Tibial nerve (tissue), 4 donors: ENCODE data around the gene RBM33. TPM values are rescaled to one million over a fixed set of nuclear protein-coding genes. Genes with fewer than 3 reads are reported as not detected.

Experiments
- DNase-seq, 2 donors: peaks; one replicate each; pipeline ENCODE4 v3.0.0-alpha.2; 2019; ENCODE audit warnings: low spot score in 2 of 2
- H3K27ac ChIP-seq, 4 donors: fragments of 200-600 bp; sonication (generic) in 3 of 4; one replicate each; pipeline ENCODE4 v1.5.1; 2017 to 2019; ENCODE audit warnings: mild to moderate bottlenecking in 1 of 4
- H3K27me3 ChIP-seq, 2 donors: fragments of 200-600 bp; sonication (generic) in 1 of 2; one replicate each; pipeline versions ENCODE4 v1.5.1 to v1.6.0; 2017 to 2019
- H3K36me3 ChIP-seq, 3 donors: fragments of 200-600 bp; sonication (generic); one replicate each; pipeline ENCODE4 v1.5.1; 2018 to 2019
- H3K4me1 ChIP-seq, 4 donors: fragments of 200-600 bp; sonication (generic) in 3 of 4; one replicate each; pipeline ENCODE4 v1.5.1; 2017 to 2019
- H3K4me3 ChIP-seq, 4 donors: fragments of 200-600 bp; sonication (generic) in 3 of 4; one replicate each; pipeline ENCODE4 v1.5.1; 2017 to 2019; ENCODE audit warnings: mild to moderate bottlenecking in 1 of 4, moderate library complexity in 1 of 4
- H3K9me3 ChIP-seq, 4 donors: fragments of 200-600 bp; sonication (generic) in 3 of 4; one replicate each; pipeline ENCODE4 v1.5.1; 2017 to 2019
- EP300 ChIP-seq, 2 donors: sonication (generic); formaldehyde crosslinking; IDR thresholded peaks; one replicate each; pipeline ENCODE4 v1.6.1; 2017; ENCODE audit warnings: antibody characterized with exemption in 2 of 2, mild to moderate bottlenecking in 1 of 2
- POLR2A ChIP-seq, 2 donors: fragments of 450-650 bp; IDR thresholded peaks; one replicate each; pipeline ENCODE4 v1.6.1; 2017; ENCODE audit warnings: antibody characterized with exemption in 2 of 2, mild to moderate bottlenecking in 2 of 2, moderate library complexity in 2 of 2
- WGBS, 2 donors: methylation state at CpG; one replicate each; pipeline ENCODE4 v1.1.5; 2018; 5-methylcytosine and 5-hydroxymethylcytosine counted together
- total RNA-seq, 4 donors: library from RNA; depleted of rRNA; stranded (reverse); fragments of >200 nt; gene quantifications; one replicate each; pipeline ENCODE4 v1.1.0, GENCODE V29; 2016
- TF ChIP-seq, protein P1 (sequence below), 5 experiments: fragments of 200-600 bp in 3 of 5; fragments of 450-650 bp in 2 of 5; sonication (generic) in 3 of 5; IDR thresholded peaks; one replicate each; pipeline ENCODE4 v1.5.1; 2016 to 2019; ENCODE audit warnings: antibody characterized with exemption in 5 of 5, mild to moderate bottlenecking in 3 of 5, moderate library complexity in 2 of 5

The RBM33 gene
- total RNA-seq, 4 donors from 2014 or later, result 85.0 to 92.4 (median 88.3) TPM

DNA sequence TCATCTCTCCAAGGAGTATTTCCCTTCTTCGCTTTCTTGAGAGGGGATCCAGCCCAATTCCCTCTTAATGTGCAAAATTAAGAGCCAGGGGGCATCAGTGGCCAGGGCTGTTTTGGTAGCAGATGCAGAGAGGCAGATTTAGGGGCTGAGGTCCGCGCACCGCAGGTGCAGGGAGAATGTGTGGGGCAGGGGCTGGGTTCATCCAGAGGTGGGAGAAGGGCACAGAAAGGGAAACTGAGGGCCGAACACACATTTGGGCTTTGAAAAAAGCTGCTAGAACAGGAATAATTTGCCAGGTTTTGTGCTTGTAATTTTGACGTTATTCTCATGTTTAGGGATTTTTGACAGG lies 174.3 kb downstream of the RBM33 start:
- 78 to 82% methylated on average over 6 of the region's 6 CpGs for WGBS, 2 donors
- H3K27ac ChIP-seq, result no peak overlapping the region
- H3K4me3 ChIP-seq, result no peak overlapping the region
- peaks cover 0 to 28% of the 10 kb centered on the region in 2 donors for H3K27me3 ChIP-seq
- peaks cover 0 to 8% (median 0%) of the 10 kb centered on the region in 4 donors for H3K9me3 ChIP-seq
- no peak for DNase-seq
- H3K4me1 ChIP-seq, result peaks cover 0 to 10% (median 1%) of the 10 kb centered on the region in 4 donors
- no peak for TF ChIP-seq POLR2A (IDR thresholded peaks at IDR 0.05)
- TF ChIP-seq, protein P1, sequence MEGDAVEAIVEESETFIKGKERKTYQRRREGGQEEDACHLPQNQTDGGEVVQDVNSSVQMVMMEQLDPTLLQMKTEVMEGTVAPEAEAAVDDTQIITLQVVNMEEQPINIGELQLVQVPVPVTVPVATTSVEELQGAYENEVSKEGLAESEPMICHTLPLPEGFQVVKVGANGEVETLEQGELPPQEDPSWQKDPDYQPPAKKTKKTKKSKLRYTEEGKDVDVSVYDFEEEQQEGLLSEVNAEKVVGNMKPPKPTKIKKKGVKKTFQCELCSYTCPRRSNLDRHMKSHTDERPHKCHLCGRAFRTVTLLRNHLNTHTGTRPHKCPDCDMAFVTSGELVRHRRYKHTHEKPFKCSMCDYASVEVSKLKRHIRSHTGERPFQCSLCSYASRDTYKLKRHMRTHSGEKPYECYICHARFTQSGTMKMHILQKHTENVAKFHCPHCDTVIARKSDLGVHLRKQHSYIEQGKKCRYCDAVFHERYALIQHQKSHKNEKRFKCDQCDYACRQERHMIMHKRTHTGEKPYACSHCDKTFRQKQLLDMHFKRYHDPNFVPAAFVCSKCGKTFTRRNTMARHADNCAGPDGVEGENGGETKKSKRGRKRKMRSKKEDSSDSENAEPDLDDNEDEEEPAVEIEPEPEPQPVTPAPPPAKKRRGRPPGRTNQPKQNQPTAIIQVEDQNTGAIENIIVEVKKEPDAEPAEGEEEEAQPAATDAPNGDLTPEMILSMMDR (IDR thresholded peaks at IDR 0.05), result no peak
- no peak for TF ChIP-seq EP300 (IDR thresholded peaks at IDR 0.05)
- H3K36me3 ChIP-seq, result no peaks in the 10 kb centered on the region

DNA sequence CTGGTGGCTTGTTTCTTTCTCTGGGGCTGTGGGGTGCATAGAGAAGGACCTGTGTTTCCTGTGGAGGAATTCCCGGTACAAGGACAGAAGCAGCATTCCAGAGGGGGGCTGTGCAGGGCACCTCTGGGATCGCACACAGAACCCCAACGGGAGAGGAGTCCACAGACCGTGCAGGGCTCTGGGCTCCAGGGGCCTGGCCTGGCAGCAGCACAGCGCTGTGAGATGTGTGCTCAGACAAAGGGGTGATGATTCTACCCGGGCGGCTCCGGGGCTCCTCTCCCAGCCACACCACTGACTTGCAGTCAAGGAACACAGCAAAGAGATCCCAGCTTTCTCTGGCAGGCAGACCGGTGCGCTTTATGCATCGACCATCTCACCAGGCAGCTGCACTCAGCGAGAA lies 174.7 kb downstream of the RBM33 start:
- Histone ChIP-seq H3K4me1 (peaks cover 0 to 10% (median 1%) of the 10 kb centered on the region in 4 donors), H3K36me3 (no peaks in the 10 kb centered on the region), H3K27me3 (peaks cover 0 to 24% of the 10 kb centered on the region in 2 donors), H3K9me3 (peaks cover 0 to 8% (median 0%) of the 10 kb centered on the region in 4 donors), H3K27ac (no peak overlapping the region), H3K4me3 (no peak overlapping the region)
- no peak for DNase-seq
- no peak for TF ChIP-seq EP300 (IDR thresholded peaks at IDR 0.05)
- TF ChIP-seq, protein P1 (IDR thresholded peaks at IDR 0.05), result no peak
- no peak for TF ChIP-seq POLR2A (IDR thresholded peaks at IDR 0.05)
- WGBS, 2 donors, result 70 to 79% methylated on average over 12 of the region's 12 CpGs

DNA sequence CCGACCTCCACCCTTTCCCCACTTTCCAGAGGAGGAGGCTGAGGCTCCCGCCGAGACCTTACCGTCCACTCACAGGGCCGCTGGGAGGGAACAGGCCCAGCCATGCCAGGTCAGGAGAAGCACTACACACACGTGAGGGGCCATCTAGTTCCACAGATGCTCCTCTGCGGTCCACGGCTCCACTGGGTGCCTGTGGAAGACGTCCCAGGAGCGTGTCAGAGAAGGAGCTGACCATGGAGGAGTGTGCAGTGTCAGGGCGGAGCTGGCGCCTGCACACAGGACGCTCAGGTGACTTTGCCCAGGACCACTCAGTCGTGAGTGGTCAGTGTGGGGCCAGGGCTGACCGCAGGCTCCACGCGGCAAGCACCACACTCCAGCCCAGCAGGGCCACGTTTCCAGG lies 175.8 kb downstream of the RBM33 start:
- Histone ChIP-seq H3K27ac (no peak overlapping the region), H3K36me3 (no peaks in the 10 kb centered on the region), H3K27me3 (peaks cover 0 to 14% of the 10 kb centered on the region in 2 donors), H3K4me3 (no peak overlapping the region), H3K4me1 (peaks cover 0 to 9% (median 1%) of the 10 kb centered on the region in 4 donors), H3K9me3 (peaks cover 0 to 8% (median 0%) of the 10 kb centered on the region in 4 donors)
- 89 to 92% methylated on average over 10 to 15 of the region's 18 CpGs for WGBS, 2 donors
- DNase-seq, result no peak
- TF ChIP-seq EP300 (IDR thresholded peaks at IDR 0.05) (no peak), POLR2A (IDR thresholded peaks at IDR 0.05) (no peak)
- TF ChIP-seq, protein P1 (IDR thresholded peaks at IDR 0.05), result no peak

DNA sequence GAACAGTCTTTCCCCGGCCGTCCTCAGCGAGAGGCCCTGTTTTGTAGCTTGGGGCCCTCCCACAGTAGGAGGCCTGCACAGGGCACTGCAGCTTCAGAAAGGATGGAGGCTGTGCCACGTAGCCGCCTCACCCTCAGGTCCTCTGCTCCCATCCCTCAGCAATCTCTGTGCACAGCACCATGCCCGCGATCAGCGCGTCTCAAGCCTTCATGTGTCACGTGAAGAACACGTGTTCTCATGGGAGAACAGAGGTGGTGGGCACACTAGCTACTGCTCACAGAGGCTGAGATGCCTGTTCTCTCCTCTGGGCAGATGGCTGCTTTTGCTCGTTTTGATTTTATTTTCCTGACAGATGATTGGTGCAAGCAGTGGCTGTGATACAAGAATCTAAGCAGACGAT lies 176.3 kb downstream of the RBM33 start:
- TF ChIP-seq POLR2A (IDR thresholded peaks at IDR 0.05) (no peak), EP300 (IDR thresholded peaks at IDR 0.05) (no peak)
- TF ChIP-seq, protein P1 (IDR thresholded peaks at IDR 0.05), result no peak

DNA sequence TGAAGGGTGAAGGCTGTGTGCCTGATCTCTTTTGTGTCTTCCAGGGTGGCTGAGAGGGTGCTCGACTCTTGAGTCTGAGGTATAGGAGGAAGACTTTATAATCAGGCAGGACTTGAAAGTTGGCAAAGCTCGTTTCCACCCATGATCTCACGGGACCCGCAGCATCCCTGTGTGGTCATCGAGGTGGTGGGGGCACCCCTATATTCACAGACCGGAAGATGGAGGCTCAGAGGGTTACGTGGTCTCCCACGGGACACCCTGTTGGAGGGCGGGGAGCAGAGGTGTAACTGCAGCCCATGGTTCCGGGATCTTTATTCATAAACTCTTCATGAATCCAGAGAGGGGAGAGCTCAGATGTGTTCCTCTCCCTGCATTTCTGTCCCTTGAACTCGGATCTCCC lies 177.4 kb downstream of the RBM33 start:
- 85 to 88% methylated on average over 9 to 11 of the region's 11 CpGs for WGBS, 2 donors
- Histone ChIP-seq H3K27me3 (peaks cover 0 to 4% of the 10 kb centered on the region in 2 donors), H3K36me3 (no peaks in the 10 kb centered on the region), H3K9me3 (peaks cover 0 to 8% (median 0%) of the 10 kb centered on the region in 4 donors), H3K27ac (no peak overlapping the region), H3K4me1 (peaks cover 0 to 6% (median 0%) of the 10 kb centered on the region in 4 donors), H3K4me3 (no peak overlapping the region)
- DNase-seq, result no peak
- TF ChIP-seq, protein P1 (IDR thresholded peaks at IDR 0.05), result no peak
- TF ChIP-seq POLR2A (IDR thresholded peaks at IDR 0.05), result no peak
- no peak for TF ChIP-seq EP300 (IDR thresholded peaks at IDR 0.05)

More for the DNA sequence above, 176.3 kb downstream of the RBM33 start:
- H3K27ac ChIP-seq, result no peak overlapping the region
- H3K4me1 ChIP-seq, result peaks cover 0 to 6% (median 0%) of the 10 kb centered on the region in 4 donors
- WGBS, 2 donors, result 75 to 82% methylated on average over 13 of the region's 13 CpGs
- H3K4me3 ChIP-seq, result no peak overlapping the region
- no peak for DNase-seq
- H3K36me3 ChIP-seq, result no peaks in the 10 kb centered on the region
- peaks cover 0 to 8% of the 10 kb centered on the region in 2 donors for H3K27me3 ChIP-seq
- H3K9me3 ChIP-seq, result peaks cover 0 to 8% (median 0%) of the 10 kb centered on the region in 4 donors
